K562 (cell line): ENCODE data around the gene KIF26B. TPM values are rescaled to one million over a fixed set of nuclear protein-coding genes. Genes with fewer than 3 reads are reported as not detected.

Experiments
- CHD2 ChIP-seq: IDR thresholded peaks from 2 replicates; pipeline ENCODE4 v1.6.1; 2011; ENCODE audit warnings: low read depth, low read length
- CREB5 ChIP-seq: fragments of 250-450 bp; sonication (Bioruptor Pico); IDR thresholded peaks from 2 replicates; pipeline ENCODE4 v1.5.0; 2020; ENCODE audit warnings: mild to moderate bottlenecking
- ERF ChIP-seq: fragments of 450-650 bp; formaldehyde crosslinking; IDR thresholded peaks from 2 replicates; pipeline ENCODE4 v1.4.0; 2020; ENCODE audit warnings: mild to moderate bottlenecking, mixed read lengths
- EWSR1 ChIP-seq: fragments of 450-650 bp; IDR thresholded peaks from 2 replicates; pipeline ENCODE4 v1.6.1; 2018; ENCODE audit warnings: borderline replicate concordance, mild to moderate bottlenecking, low read depth, moderate library complexity; ENCODE audit not compliant: partially characterized antibody
- FOSL1 ChIP-seq: fragments of 200-800 bp; sonication (Bioruptor generic); conservative IDR thresholded peaks from 2 replicates; pipeline ENCODE4 v1.6.1; 2016; ENCODE audit warnings: missing genetic modification characterization, missing compliant biosample characterization
- KLF13 ChIP-seq: fragments of 450-650 bp; IDR thresholded peaks from 2 replicates; pipeline ENCODE4 v1.6.1; 2016; ENCODE audit warnings: missing genetic modification characterization, low read depth, mild to moderate bottlenecking, missing compliant biosample characterization, moderate library complexity, borderline replicate concordance
- RNF2 ChIP-seq: sonication (generic); IDR thresholded peaks from 2 replicates; pipeline ENCODE4 v1.6.1; 2016
- ZNF644 ChIP-seq: fragments of 200-800 bp; sonication (Bioruptor generic); IDR thresholded peaks from 2 replicates; pipeline ENCODE4 v1.6.1; 2016; ENCODE audit warnings: low read depth, missing genetic modification characterization, missing compliant biosample characterization
- polyA plus RNA-seq, 8 experiments: library from polyadenylated mRNA; depleted of rRNA in 4 of 8; stranded (reverse) in 5 of 8; unstranded in 3 of 8; fragments of >200 nt; fragmentation: Nextera tagmentation in 2 of 8; fragmentation: Illumina TruSeq in 1 of 8; extraction: Ambion mirVana in 2 of 8; extraction: Trizol in 1 of 8; gene quantifications; 2 replicates each; pipeline versions ENCODE4 v1.2.1 to v1.2.3, GENCODE V29; 2011 to 2014; ENCODE audit warnings: inconsistent platforms in 1 of 8, missing spikeins in 1 of 8
- total RNA-seq, 7 experiments: library from RNA; depleted of rRNA in 6 of 7; stranded (reverse); fragments of >200 nt in 6 of 7; fragmentation: Illumina TruSeq in 2 of 7; extraction: Trizol in 2 of 7; gene quantifications; 2 replicates each; pipeline versions ENCODE4 v1.2.1 to v1.2.3, GENCODE V29; 2011 to 2021; ENCODE audit warnings: low replicate concordance in 1 of 7
- TF ChIP-seq, protein P1 (sequence below): fragments of 450-650 bp; IDR thresholded peaks from 2 replicates; pipeline ENCODE4 v1.6.1; 2016; ENCODE audit warnings: mild to moderate bottlenecking, moderate library complexity
- TF ChIP-seq, protein P2 (sequence below): sonication (generic); formaldehyde crosslinking; IDR thresholded peaks from 2 replicates; pipeline ENCODE4 v1.9.0; 2022; ENCODE audit warnings: mild to moderate bottlenecking, missing genetic modification reagents

KIF26B gene
- total and polyA plus RNA-seq, 9 of the 15 experiments (the other 6 are each of a cell fraction or from before 2014, with no cell fraction given) = 0.02 to 0.08 (median 0.03) TPM; not detected in 6

GRCh38 chr1:245345191-245345884, 190.6 kb downstream of the KIF26B start (continued):
- TF ChIP-seq, protein P1, sequence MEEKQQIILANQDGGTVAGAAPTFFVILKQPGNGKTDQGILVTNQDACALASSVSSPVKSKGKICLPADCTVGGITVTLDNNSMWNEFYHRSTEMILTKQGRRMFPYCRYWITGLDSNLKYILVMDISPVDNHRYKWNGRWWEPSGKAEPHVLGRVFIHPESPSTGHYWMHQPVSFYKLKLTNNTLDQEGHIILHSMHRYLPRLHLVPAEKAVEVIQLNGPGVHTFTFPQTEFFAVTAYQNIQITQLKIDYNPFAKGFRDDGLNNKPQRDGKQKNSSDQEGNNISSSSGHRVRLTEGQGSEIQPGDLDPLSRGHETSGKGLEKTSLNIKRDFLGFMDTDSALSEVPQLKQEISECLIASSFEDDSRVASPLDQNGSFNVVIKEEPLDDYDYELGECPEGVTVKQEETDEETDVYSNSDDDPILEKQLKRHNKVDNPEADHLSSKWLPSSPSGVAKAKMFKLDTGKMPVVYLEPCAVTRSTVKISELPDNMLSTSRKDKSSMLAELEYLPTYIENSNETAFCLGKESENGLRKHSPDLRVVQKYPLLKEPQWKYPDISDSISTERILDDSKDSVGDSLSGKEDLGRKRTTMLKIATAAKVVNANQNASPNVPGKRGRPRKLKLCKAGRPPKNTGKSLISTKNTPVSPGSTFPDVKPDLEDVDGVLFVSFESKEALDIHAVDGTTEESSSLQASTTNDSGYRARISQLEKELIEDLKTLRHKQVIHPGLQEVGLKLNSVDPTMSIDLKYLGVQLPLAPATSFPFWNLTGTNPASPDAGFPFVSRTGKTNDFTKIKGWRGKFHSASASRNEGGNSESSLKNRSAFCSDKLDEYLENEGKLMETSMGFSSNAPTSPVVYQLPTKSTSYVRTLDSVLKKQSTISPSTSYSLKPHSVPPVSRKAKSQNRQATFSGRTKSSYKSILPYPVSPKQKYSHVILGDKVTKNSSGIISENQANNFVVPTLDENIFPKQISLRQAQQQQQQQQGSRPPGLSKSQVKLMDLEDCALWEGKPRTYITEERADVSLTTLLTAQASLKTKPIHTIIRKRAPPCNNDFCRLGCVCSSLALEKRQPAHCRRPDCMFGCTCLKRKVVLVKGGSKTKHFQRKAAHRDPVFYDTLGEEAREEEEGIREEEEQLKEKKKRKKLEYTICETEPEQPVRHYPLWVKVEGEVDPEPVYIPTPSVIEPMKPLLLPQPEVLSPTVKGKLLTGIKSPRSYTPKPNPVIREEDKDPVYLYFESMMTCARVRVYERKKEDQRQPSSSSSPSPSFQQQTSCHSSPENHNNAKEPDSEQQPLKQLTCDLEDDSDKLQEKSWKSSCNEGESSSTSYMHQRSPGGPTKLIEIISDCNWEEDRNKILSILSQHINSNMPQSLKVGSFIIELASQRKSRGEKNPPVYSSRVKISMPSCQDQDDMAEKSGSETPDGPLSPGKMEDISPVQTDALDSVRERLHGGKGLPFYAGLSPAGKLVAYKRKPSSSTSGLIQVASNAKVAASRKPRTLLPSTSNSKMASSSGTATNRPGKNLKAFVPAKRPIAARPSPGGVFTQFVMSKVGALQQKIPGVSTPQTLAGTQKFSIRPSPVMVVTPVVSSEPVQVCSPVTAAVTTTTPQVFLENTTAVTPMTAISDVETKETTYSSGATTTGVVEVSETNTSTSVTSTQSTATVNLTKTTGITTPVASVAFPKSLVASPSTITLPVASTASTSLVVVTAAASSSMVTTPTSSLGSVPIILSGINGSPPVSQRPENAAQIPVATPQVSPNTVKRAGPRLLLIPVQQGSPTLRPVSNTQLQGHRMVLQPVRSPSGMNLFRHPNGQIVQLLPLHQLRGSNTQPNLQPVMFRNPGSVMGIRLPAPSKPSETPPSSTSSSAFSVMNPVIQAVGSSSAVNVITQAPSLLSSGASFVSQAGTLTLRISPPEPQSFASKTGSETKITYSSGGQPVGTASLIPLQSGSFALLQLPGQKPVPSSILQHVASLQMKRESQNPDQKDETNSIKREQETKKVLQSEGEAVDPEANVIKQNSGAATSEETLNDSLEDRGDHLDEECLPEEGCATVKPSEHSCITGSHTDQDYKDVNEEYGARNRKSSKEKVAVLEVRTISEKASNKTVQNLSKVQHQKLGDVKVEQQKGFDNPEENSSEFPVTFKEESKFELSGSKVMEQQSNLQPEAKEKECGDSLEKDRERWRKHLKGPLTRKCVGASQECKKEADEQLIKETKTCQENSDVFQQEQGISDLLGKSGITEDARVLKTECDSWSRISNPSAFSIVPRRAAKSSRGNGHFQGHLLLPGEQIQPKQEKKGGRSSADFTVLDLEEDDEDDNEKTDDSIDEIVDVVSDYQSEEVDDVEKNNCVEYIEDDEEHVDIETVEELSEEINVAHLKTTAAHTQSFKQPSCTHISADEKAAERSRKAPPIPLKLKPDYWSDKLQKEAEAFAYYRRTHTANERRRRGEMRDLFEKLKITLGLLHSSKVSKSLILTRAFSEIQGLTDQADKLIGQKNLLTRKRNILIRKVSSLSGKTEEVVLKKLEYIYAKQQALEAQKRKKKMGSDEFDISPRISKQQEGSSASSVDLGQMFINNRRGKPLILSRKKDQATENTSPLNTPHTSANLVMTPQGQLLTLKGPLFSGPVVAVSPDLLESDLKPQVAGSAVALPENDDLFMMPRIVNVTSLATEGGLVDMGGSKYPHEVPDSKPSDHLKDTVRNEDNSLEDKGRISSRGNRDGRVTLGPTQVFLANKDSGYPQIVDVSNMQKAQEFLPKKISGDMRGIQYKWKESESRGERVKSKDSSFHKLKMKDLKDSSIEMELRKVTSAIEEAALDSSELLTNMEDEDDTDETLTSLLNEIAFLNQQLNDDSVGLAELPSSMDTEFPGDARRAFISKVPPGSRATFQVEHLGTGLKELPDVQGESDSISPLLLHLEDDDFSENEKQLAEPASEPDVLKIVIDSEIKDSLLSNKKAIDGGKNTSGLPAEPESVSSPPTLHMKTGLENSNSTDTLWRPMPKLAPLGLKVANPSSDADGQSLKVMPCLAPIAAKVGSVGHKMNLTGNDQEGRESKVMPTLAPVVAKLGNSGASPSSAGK = peak; percentile 93
- TF ChIP-seq CHD2 = peak; percentile 98
- TF ChIP-seq EWSR1 = no peak
- TF ChIP-seq ERF (CRISPR knock-in tag) = 0 out of 2 replicates have a peak, but pooled peaks have one; percentile 53
- TF ChIP-seq ZNF644 (tag) = no peak
- no peak for TF ChIP-seq CREB5 (CRISPR knock-in tag)
- TF ChIP-seq KLF13 (tag) = peak; percentile 21; the same call in 1 of the 2 replicates
- 0 out of 2 replicates have a peak, but pooled peaks have one; percentile 19 for TF ChIP-seq FOSL1 (tag)
- TF ChIP-seq RNF2 = peak; percentile 8
- TF ChIP-seq, protein P2, sequence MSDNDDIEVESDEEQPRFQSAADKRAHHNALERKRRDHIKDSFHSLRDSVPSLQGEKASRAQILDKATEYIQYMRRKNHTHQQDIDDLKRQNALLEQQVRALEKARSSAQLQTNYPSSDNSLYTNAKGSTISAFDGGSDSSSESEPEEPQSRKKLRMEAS (CRISPR knock-in tag) = peak; percentile 38; the same call in 1 of the 2 replicates
